Dermis blood vessel endothelial cell (primary cell): ENCODE results near the gene SFXN3. TPM values are rescaled to one million over a fixed set of nuclear protein-coding genes. Genes with fewer than 3 reads are reported as not detected.

ENCODE experiments used
- DNase-seq: peaks from one replicate; pipeline ENCODE4 v3.0.0; 2010
- total RNA-seq: library from RNA; depleted of rRNA; stranded (reverse); fragments of >200 nt; gene quantifications from 2 replicates; pipeline ENCODE4 v1.2.3, GENCODE V29; 2014

SFXN3 gene
- total RNA-seq, 1 donor from 2014 or later = 68.9 TPM

GRCh38 chr10:101036726-101037125 lies 5.7 kb downstream of the SFXN3 start:
- no peak for DNase-seq

- no peak for DNase-seq
Observed at GRCh38 chr10:101038484-101038883, 7.5 kb downstream of the SFXN3 start.

DNA sequence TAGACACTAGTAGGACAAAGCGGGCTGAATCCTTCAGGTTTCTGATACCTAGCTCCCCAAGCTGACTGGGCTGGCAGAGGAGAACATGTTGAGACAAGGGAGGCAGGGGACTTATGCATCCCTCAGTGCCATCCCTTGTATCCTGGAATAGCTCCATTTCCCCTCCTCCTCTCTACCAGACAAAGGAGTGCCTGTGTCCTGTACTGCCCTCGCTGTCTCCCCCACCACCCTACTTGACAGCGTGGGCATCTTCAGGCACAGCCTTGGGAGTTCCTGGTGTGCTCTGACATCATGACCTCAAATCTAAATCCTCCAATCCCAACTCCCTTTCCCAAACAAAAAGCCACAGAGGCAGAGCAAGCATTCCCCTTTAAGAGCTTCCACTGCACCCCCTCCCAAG lies 9.0 kb downstream of the SFXN3 start:
- no peak for DNase-seq

GRCh38 chr10:101040851-101041250 lies 9.8 kb downstream of the SFXN3 start:
- no peak for DNase-seq

DNA sequence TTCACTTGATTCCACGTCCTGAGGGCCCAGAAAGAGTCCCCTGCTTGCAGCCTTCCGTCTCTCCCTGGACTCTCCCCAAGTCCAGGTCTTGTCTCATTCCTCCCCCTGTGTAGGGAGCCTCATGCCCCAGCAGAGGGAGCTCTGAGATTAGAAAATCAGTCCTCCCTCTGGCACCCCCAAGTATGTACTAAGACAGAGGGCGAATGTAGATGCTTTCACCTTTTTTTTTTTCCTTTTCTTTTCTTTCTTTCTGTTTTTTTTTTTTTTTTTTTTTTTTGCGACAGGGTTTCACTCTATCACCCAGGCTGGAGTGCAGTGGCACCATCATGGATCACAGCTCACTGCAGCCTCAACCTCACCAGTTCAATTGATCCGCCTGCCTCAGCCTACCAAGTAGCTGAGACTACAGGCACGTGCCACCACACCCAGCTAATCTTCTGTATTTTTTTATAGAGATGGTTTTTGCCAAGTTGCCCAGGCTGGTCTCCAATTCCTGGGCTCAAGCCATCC lies 10.3 kb downstream of the SFXN3 start:
- DNase-seq = peak; percentile 90

GRCh38 chr10:101042118-101042517 lies 11.1 kb downstream of the SFXN3 start:
- no peak for DNase-seq

GRCh38 chr10:101042667-101043362 lies 11.8 kb downstream of the SFXN3 start:
- peak; percentile 98 for DNase-seq

GRCh38 chr10:101043363-101043707 lies 12.3 kb downstream of the SFXN3 start:
- no peak for DNase-seq

DNA sequence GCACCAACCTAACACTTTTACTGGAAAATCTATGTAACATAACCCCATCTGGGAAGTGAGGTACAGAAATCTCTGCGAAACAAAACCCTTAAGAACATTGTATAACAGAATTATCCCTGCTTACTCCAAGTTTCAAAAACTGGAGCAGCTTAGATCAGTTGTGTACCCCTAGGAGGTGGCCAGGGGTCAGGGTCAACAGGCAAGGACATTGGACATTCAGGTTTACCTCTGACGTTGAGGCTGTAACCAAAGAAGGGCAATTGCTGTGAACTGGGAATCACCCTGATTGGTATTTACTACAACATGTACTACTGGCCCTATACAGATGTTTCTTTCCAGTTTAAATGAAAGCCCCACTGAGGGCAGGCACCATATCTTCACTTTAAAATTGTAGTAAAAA lies 13.1 kb downstream of the SFXN3 start:
- DNase-seq = no peak

- DNase-seq = no peak
Observed at GRCh38 chr10:101046332-101047238, 15.6 kb downstream of the SFXN3 start.

- no peak for DNase-seq
Observed at GRCh38 chr10:101047268-101047667, 16.2 kb downstream of the SFXN3 start.

DNA sequence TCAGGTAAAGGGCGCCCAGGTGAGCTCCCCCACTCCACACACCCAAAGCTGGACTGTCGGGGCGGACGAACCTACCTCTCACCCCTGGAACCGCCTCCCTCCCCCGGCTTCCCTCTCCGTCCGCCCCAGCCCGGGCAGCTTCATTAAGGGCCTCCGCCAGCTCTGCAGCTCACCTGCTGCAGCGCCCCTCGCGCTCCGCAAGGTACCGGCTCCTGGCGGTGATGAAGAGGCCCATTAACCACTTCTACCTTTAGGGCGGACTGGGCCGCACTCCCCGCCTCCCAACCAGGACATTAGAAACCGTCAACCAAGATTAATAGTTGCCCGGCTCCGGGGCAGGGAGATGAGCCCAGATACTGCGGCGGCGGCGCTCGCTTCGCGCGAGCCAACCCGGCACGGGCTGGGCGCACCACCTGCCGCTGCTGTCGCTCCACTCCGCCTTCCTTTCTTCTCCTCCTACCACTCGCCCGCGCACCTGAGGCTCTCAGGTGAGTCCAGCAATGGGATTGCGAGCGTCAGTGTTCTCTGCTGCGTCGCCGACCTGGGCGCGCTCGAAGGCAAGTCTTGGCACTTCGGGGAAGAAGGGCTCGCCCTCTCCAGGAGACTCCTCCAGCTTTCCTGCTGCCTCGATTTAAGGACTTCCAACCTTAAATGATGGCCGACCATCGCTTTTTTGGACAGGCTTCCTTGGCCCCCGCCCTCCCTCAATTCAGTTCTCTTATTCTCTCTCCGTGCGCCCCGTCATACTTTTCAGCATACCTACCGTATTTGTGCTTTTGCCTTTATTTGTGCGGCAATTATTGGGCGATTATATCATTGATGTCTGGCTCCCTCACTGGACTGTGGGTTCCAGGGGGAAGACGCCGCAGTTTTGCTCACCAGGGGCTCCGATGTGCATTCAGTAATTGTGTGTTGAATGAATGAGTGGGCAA lies 17.2 kb downstream of the SFXN3 start:
- DNase-seq = no peak

DNA sequence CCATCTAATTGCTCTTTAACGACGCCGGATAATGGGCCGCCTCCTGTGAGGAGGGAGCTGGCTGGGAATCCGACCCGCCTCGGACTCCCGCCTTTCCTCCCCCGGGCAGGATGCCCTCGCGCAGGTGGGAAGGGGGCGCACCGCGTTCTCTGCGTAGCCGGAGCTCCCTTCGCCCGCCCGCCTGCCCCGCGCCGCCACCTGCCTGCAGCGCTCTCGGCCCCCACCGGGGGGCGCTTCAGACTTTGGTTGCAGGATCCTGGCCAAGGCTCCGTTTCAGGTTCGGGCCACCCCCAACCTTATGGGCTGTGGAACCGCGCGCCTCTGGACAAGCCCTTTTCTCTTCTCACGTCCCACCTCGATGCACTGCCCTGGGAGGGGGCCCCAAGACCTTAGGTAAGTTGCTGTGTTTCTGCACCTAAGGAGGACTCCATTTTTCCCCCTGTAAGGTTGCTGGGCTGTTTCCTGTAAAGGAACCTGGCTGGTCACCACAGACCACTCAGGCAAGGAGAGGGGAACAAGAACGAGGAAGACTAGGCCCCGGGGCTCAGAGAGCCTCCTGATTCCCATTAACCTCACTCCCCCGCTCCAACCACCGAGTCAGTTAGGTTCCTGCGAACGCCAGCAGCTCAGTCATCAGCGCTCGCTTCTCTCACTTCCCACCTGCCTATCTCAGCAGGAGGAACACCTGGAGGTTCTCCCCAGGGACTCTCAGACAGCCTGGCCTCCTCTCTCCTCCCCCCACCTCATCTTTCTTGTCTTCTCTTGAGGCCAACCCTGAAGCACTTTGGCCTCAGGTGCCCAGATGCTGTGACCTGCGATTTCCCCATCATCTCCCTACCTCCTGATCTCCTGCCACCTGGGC lies 19.4 kb downstream of the SFXN3 start:
- peak; percentile 69 for DNase-seq

GRCh38 chr10:101052285-101052684 lies 21.3 kb downstream of the SFXN3 start:
- DNase-seq = no peak

DNA sequence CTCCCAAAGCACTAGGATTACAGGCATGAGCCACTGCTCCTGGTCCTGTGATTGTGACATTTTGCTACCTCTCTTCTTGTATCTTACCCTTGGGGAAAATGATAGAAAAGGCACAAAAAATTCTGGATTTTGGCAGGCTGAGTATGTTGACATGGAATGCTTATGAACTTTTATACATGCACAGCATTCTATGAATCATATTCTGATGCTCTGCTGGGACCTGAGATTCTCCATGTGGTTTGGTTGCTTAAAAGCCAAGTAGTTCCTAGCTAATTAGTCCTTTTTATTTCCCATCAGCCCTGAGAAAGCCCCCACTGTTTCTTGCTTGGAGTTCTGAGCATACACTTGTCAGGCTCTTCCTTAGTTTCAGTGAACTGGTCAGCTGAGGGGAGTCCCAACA lies 22.5 kb downstream of the SFXN3 start:
- DNase-seq = no peak

GRCh38 chr10:101054351-101054750 lies 23.3 kb downstream of the SFXN3 start:
- no peak for DNase-seq

- no peak for DNase-seq
Observed at GRCh38 chr10:101054876-101055275, 23.8 kb downstream of the SFXN3 start.

GRCh38 chr10:101055411-101055810 lies 24.4 kb downstream of the SFXN3 start:
- no peak for DNase-seq

DNA sequence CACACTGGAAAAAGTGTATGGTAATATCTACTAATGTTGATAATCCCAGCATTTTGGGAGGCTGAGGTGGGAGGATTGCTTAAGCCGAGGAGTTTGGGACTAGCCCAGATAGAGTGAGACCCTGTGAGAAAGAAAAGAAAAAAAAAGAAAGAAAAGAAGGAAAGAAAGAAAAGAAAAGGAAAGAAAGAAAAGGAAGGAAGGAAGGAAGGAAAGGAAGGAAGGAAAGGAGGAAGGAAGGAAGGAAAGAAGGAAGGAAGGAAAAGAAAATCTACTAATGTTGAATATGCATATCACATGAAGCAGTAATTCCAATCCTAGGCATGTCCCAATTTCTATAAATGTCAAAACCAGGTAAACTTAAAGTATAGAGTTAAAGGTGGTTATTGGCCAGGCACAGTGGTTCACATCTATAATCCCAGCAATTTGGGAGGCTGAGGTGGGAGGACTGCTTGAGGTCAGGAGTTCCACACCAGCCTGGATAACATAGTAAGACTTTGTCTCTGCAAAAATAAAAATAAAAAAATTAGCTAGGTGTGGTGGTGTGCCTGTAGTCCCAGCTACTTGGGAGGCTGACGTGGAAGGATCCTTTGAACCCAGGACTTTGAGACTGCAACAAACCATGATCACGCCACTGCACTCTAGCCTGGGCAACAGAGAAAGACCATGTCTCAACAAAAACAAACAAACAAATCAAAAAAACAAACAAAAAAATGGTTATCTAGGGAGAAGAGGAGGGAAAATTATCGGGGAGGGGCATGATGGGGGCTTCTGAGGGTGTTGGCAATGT lies 25.5 kb downstream of the SFXN3 start:
- DNase-seq = no peak

GRCh38 chr10:101060036-101060950 lies 29.3 kb downstream of the SFXN3 start:
- peak; percentile 95 for DNase-seq
